IPS-18a (cell line): ENCODE results near the gene ZNF57.

Experiments used
- H3K27ac ChIP-seq: one replicate; pipeline ENCODE4 v1.5.1; 2013; ENCODE audit warnings: low read length
- H3K27me3 ChIP-seq: one replicate; pipeline ENCODE4 v1.6.1; 2013; ENCODE audit warnings: mild to moderate bottlenecking, low read length; ENCODE audit not compliant: control insufficient read depth, insufficient read depth
- H3K36me3 ChIP-seq: one replicate; pipeline ENCODE4 v1.6.1; 2013; ENCODE audit warnings: low read depth, low read length; ENCODE audit not compliant: control insufficient read depth
- H3K4me1 ChIP-seq: one replicate; pipeline ENCODE4 v1.6.1; 2013; ENCODE audit warnings: low read depth, low read length; ENCODE audit not compliant: control insufficient read depth
- H3K4me3 ChIP-seq: one replicate; pipeline ENCODE4 v1.5.1; 2013; ENCODE audit warnings: low read length
- H3K9ac ChIP-seq: one replicate; pipeline ENCODE4 v1.6.1; 2013; ENCODE audit warnings: mild to moderate bottlenecking, low read length, moderate library complexity
- H3K9me3 ChIP-seq: one replicate; pipeline ENCODE4 v1.6.1; 2013; ENCODE audit warnings: low read depth, low read length; ENCODE audit not compliant: control insufficient read depth

The ZNF57 gene

GRCh38 chr19:2900296-2901252 is at the start of gene ZNF57:
Gene ZNF57, plus strand, starts transcription at chr19:2900928. Its CDS starts 118 bp downstream, at chr19:2901046.
- H3K9me3 ChIP-seq: no peaks in the 10 kb centered on the region
- H3K36me3 ChIP-seq: no peaks in the 10 kb centered on the region
- no peaks in the 10 kb centered on the region for H3K27me3 ChIP-seq
- no peaks in the 10 kb centered on the region for H3K4me1 ChIP-seq
- H3K4me3 ChIP-seq: peak within 1 kb of the TSS; percentile 83
- peak within 1 kb of the TSS; percentile 74 for H3K9ac ChIP-seq
- no peak within 1 kb of the TSS for H3K27ac ChIP-seq

DNA sequence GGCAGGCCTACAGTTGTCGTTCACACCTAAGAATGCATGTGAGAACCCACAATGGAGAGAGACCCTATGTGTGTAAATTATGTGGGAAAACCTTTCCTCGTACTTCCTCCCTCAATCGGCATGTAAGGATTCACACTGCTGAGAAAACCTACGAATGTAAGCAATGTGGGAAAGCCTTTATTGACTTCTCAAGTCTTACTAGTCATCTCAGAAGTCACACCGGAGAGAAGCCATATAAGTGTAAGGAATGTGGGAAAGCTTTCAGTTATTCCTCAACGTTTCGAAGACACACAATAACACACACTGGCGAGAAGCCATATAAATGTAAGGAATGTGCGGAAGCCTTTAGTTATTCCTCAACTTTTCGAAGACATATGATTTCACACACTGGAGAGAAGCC is 48.1 kb upstream of the ZNF57 start:
- Histone ChIP-seq H3K9ac (no peak overlapping the region), H3K27me3 (no peaks in the 10 kb centered on the region), H3K9me3 (peaks cover 54% of the 10 kb centered on the region), H3K27ac (no peak overlapping the region), H3K36me3 (peaks cover 28% of the 10 kb centered on the region), H3K4me3 (no peak overlapping the region), H3K4me1 (no peaks in the 10 kb centered on the region)

DNA sequence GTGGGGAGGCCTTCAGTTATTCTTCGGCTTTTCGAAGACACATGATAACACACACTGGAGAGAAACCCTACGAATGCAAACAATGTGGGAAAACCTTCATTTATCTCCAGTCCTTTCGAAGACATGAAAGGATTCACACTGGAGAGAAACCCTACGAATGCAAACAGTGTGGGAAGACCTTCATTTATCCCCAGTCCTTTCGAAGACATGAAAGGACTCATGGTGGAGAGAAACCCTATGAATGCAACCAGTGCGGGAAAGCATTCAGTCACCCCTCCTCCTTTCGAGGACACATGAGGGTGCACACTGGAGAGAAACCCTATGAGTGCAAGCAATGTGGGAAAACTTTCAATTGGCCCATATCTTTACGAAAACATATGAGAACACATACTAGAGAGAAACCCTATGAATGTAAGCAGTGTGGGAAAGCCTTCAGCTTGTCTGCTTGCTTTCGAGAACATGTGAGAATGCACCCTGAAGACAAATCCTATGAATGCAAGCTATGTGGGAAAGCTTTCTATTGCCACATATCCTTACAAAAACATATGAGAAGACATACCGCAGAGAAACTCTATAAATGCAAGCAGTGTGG is 47.6 kb upstream of the ZNF57 start:
- Histone ChIP-seq H3K36me3 (peaks cover 28% of the 10 kb centered on the region), H3K4me3 (no peak overlapping the region), H3K9me3 (peaks cover 54% of the 10 kb centered on the region), H3K27ac (no peak overlapping the region), H3K9ac (no peak overlapping the region), H3K27me3 (no peaks in the 10 kb centered on the region), H3K4me1 (no peaks in the 10 kb centered on the region)

DNA sequence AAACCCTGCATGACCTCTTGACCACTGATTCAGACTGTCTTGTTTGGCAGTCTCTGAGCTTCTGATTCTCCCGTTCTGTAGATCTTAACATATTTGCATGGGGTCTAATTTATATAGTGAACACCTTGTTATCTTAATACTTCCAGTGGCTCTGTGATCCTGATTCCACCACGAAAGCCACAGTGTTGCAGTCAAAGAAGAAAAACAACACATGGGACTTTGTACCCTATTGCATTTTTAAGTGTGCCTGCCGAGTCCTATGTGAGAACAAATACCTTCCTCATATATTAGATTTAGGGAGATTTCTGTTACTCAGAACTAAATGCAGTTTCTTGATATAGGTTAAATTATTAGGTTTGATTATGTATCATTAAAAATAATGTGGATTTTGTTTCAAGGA is 45.9 kb upstream of the ZNF57 start:
- no peak overlapping the region for H3K4me3 ChIP-seq
- no peak overlapping the region for H3K27ac ChIP-seq
- peaks cover 28% of the 10 kb centered on the region for H3K36me3 ChIP-seq
- no peak overlapping the region for H3K9ac ChIP-seq
- peaks cover 52% of the 10 kb centered on the region for H3K9me3 ChIP-seq
- no peaks in the 10 kb centered on the region for H3K27me3 ChIP-seq
- H3K4me1 ChIP-seq: no peaks in the 10 kb centered on the region

- Histone ChIP-seq H3K9ac (no peak overlapping the region), H3K27me3 (no peaks in the 10 kb centered on the region), H3K4me1 (no peaks in the 10 kb centered on the region), H3K9me3 (peaks cover 51% of the 10 kb centered on the region), H3K36me3 (peaks cover 23% of the 10 kb centered on the region), H3K4me3 (no peak overlapping the region), H3K27ac (no peak overlapping the region)
These were observed 44.2 kb upstream of the ZNF57 start for GRCh38 chr19:2856457-2857050.

- Histone ChIP-seq H3K36me3 (peaks cover under 1% of the 10 kb centered on the region), H3K27me3 (no peaks in the 10 kb centered on the region), H3K27ac (no peak overlapping the region), H3K9ac (no peak overlapping the region), H3K4me3 (no peak overlapping the region), H3K4me1 (no peaks in the 10 kb centered on the region), H3K9me3 (peaks cover 35% of the 10 kb centered on the region)
These were observed 41.9 kb upstream of the ZNF57 start for GRCh38 chr19:2858864-2859263.

DNA sequence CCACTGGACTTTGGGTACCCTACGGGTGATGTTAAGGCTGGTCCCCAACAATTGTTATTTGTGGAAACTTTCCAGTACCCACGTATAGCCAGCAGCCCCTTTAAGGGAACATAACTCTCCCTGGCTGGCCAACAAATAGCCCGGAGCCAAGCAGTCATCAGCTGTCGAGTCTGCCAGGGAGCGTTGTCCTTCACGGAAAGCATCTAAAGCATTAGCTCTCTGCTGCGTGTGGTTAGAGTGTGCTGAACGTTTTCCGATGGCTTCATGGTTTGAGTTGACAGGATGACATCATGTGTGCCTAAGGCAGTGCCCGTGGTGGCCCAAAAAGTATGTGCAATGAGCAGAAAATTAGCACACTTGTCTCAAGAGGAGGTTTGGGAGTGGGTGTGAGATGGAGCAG is 36.9 kb upstream of the ZNF57 start:
- H3K27me3 ChIP-seq: no peaks in the 10 kb centered on the region
- H3K4me1 ChIP-seq: no peaks in the 10 kb centered on the region
- H3K9me3 ChIP-seq: peaks cover 14% of the 10 kb centered on the region

GRCh38 chr19:2865334-2866100 is 35.2 kb upstream of the ZNF57 start:
- no peaks in the 10 kb centered on the region for H3K27me3 ChIP-seq
- no peaks in the 10 kb centered on the region for H3K4me1 ChIP-seq
- H3K27ac ChIP-seq: no peak overlapping the region
- peaks cover 14% of the 10 kb centered on the region for H3K9me3 ChIP-seq
- no peak overlapping the region for H3K4me3 ChIP-seq
- H3K36me3 ChIP-seq: no peaks in the 10 kb centered on the region
- H3K9ac ChIP-seq: no peak overlapping the region

More for the DNA sequence above, 36.9 kb upstream of the ZNF57 start:
- Histone ChIP-seq H3K36me3 (no peaks in the 10 kb centered on the region), H3K4me3 (no peak overlapping the region), H3K27ac (no peak overlapping the region), H3K9ac (no peak overlapping the region)

- no peak overlapping the region for H3K4me3 ChIP-seq
- no peaks in the 10 kb centered on the region for H3K27me3 ChIP-seq
- H3K36me3 ChIP-seq: no peaks in the 10 kb centered on the region
- no peak overlapping the region for H3K9ac ChIP-seq
- H3K27ac ChIP-seq: no peak overlapping the region
- H3K4me1 ChIP-seq: no peaks in the 10 kb centered on the region
- H3K9me3 ChIP-seq: peaks cover 10% of the 10 kb centered on the region
These were observed 34.2 kb upstream of the ZNF57 start for GRCh38 chr19:2866495-2867024.

DNA sequence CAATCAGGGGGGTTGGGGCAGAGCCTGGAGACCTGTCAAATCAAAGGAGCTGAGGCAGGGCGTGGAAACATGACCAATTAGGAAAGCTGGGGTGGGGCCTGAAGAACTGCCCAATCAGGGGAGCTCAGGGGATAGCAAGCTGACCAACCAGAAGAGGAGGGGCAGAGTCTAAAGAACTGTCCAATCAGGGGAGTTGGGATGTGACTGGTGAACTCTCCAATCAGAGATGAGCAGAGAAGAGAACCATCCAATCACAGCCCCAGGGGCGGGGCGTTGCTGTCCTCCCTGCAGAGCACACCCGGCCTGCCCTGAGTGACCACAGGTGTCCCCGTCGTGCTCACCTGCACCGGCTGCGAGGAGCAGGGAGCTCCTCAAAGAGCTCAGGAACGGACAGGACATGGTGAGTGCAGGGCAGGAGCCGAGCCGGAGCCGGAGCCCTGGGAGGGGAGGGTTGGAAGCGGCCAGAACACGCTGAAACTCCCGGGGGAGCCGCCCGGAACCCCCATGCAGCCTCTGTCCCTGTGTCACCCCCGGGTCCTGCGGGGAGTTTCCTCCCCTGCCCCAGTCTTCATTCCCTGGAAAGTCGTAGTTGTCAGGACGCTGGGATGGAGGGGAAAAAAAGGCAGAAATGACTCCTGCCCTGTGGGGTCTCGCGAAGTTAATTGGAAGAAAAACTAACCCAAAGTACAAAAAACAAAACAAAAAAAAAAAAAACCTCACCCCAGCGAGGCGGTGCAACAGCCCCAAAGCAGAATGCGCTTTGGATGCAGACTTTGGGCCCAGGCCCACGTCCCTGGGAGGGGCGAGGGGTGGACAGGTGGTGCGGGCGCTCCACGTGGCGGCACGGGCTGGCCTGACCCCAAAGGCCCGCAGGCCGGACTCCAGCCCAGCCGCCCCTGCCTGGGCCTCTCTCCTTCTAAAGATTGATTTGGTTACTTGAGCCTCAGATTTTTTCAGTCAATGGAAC is 33.4 kb upstream of the ZNF57 start, which contains the start of gene ZNF556:
Gene ZNF556 (plus strand): TSS at position 311 of the 967 bp plus-strand sequence. CDS start 87 bp downstream, at position 398.
- no peak within 1 kb of the TSS for H3K4me3 ChIP-seq
- no peak within 1 kb of the TSS for H3K27ac ChIP-seq
- H3K4me1 ChIP-seq: no peaks in the 10 kb centered on the region
- no peaks in the 10 kb centered on the region for H3K27me3 ChIP-seq
- no peak within 1 kb of the TSS for H3K9ac ChIP-seq
- peaks cover 9% of the 10 kb centered on the region for H3K9me3 ChIP-seq
- no peaks in the 10 kb centered on the region for H3K36me3 ChIP-seq
